PC-3 (cell line): ENCODE results near the gene SH3D21. TPM values are rescaled to one million over a fixed set of nuclear protein-coding genes. Genes with fewer than 3 reads are reported as not detected.

Source experiments
- ATAC-seq: fragments of 200-7000 bp; cut with Tn5 transposase; 2 replicates; pipeline ENCODE4 v1.9.1; 2020; ENCODE audit warnings: mild to moderate bottlenecking, moderate library complexity
- BruUV-seq: library from RNA; stranded (reverse); fragments of 400-500 nt; replicated peaks from 2 replicates; lab custom pipeline; 2021; lab: Mats Ljungman, UMichigan
- CTCF ChIA-PET: fragments of 300-600 bp; sonication (Branson Sonifier 250); formaldehyde crosslinking; loops from one replicate; lab custom pipeline; 2022; ENCODE audit warnings: antibody characterized with exemption; lab: Charles Lee
- POLR2A ChIA-PET: fragments of 300-600 bp; sonication (Branson Sonifier 250); formaldehyde crosslinking; loops from one replicate; lab custom pipeline; 2022; ENCODE audit warnings: antibody characterized with exemption; ENCODE audit not compliant: unreplicated experiment; lab: Charles Lee
- DNase-seq: peaks from one replicate; pipeline ENCODE4 v3.0.0-alpha.2; 2015
- H2AFZ ChIP-seq: fragments of 300-600 bp; sonication (generic); 2 replicates; pipeline ENCODE4 v1.6.0; 2016; ENCODE audit warnings: antibody characterized with exemption, low read length
- H3F3A ChIP-seq: fragments of 300-600 bp; sonication (generic); one replicate; pipeline ENCODE4 v1.6.0; 2017; ENCODE audit warnings: antibody characterized with exemption, low read length, control low read depth, mild to moderate bottlenecking; ENCODE audit not compliant: unreplicated experiment
- H3K27ac ChIP-seq: fragments of 300-600 bp; sonication (generic); 2 replicates; pipeline ENCODE4 v1.5.1; 2016; ENCODE audit warnings: mild to moderate bottlenecking, low read length
- H3K27me3 ChIP-seq: fragments of 300-600 bp; sonication (generic); 2 replicates; pipeline ENCODE4 v1.6.1; 2016; ENCODE audit warnings: low read length, mixed read lengths
- H3K36me3 ChIP-seq: fragments of 300-600 bp; sonication (generic); 2 replicates; pipeline ENCODE4 v1.6.1; 2016; ENCODE audit warnings: low read depth, mixed run types, low read length, mixed read lengths
- H3K4me1 ChIP-seq: fragments of 300-600 bp; sonication (generic); 2 replicates; pipeline ENCODE4 v1.5.1; 2016; ENCODE audit warnings: low read length; ENCODE audit not compliant: insufficient read depth
- H3K4me2 ChIP-seq: fragments of 300-600 bp; sonication (generic); 2 replicates; pipeline ENCODE4 v1.6.0; 2016; ENCODE audit warnings: low read length
- H3K4me3 ChIP-seq: fragments of 300-600 bp; sonication (generic); 2 replicates; pipeline ENCODE4 v1.5.1; 2016; ENCODE audit warnings: mild to moderate bottlenecking, low read length, mixed read lengths
- H3K79me2 ChIP-seq: fragments of 300-600 bp; sonication (generic); 2 replicates; pipeline ENCODE4 v1.6.1; 2017; ENCODE audit warnings: low read length, mixed read lengths
- H3K9ac ChIP-seq: fragments of 300-600 bp; sonication (generic); 2 replicates; pipeline ENCODE4 v1.6.0; 2016; ENCODE audit warnings: mild to moderate bottlenecking, low read length
- H3K9me2 ChIP-seq: fragments of 300-600 bp; sonication (generic); replicated peaks from 2 replicates; pipeline ENCODE4 v1.6.1; 2016; ENCODE audit warnings: mixed run types, low read length, mixed read lengths
- H3K9me3 ChIP-seq: fragments of 300-600 bp; sonication (generic); 2 replicates; pipeline ENCODE4 v1.6.1; 2016; ENCODE audit warnings: low read length, mixed read lengths
- H4K20me1 ChIP-seq: fragments of 300-600 bp; sonication (generic); 2 replicates; pipeline ENCODE4 v1.6.1; 2016; ENCODE audit warnings: low read length, mixed read lengths
- CTCF ChIP-seq: fragments of 300-600 bp; sonication (generic); conservative IDR thresholded peaks from 2 replicates; pipeline ENCODE4 v1.5.1; 2017; ENCODE audit warnings: antibody characterized with exemption, low read depth, mild to moderate bottlenecking, low read length
- EZH2 ChIP-seq: fragments of 300-600 bp; sonication (generic); IDR thresholded peaks from one replicate; pipeline ENCODE4 v1.6.1; 2017; ENCODE audit warnings: antibody characterized with exemption, mild to moderate bottlenecking, low read length; ENCODE audit not compliant: unreplicated experiment
- EZH2phosphoT487 ChIP-seq: fragments of 300-600 bp; sonication (generic); IDR thresholded peaks from 2 replicates; pipeline ENCODE4 v1.6.1; 2018; ENCODE audit warnings: mild to moderate bottlenecking, antibody characterized with exemption, low read length, borderline replicate concordance
- intact Hi-C: fragments of 100-400 bp; cut with micrococcal nuclease; formaldehyde crosslinking; loops from 2 replicates; pipeline ENCODE4 v1.9.0; 2023
- total RNA-seq: library from RNA; depleted of rRNA; stranded (reverse); fragments of >200 nt; gene quantifications from 2 replicates; pipeline ENCODE4 v1.2.3, GENCODE V29; 2014

Gene SH3D21
- total RNA-seq, 1 experiment from 2014 or later: 11.3 TPM

- DNase-seq: no peak
- ATAC-seq: no peak
- Histone ChIP-seq H3K9me2 (no peaks in the 10 kb centered on the region), H4K20me1 (no peaks in the 10 kb centered on the region), H3K4me1 (peaks cover 13% of the 10 kb centered on the region; the same call in 1 of the 2 replicates), H3K9ac (no peak overlapping the region), H3K79me2 (no peaks in the 10 kb centered on the region), H3K4me2 (no peak overlapping the region), H3K4me3 (no peak overlapping the region), H3F3A (no peaks in the 10 kb centered on the region), H2AFZ (no peak overlapping the region), H3K36me3 (no peaks in the 10 kb centered on the region), H3K27ac (no peak overlapping the region), H3K9me3 (no peaks in the 10 kb centered on the region), H3K27me3 (no peaks in the 10 kb centered on the region)
- no TSS peak for BruUV-seq
- ChIA-PET POLR2A (no interaction called here), CTCF (no interaction called here)
- TF ChIP-seq CTCF: no peak
- no peak for TF ChIP-seq EZH2
- no peak for TF ChIP-seq EZH2phosphoT487
- intact Hi-C loops: no loop called here
These were observed 24.8 kb downstream of the SH3D21 start for GRCh38 chr1:36330940-36331339.

- Histone ChIP-seq H3K9me2 (no peaks in the 10 kb centered on the region), H3F3A (no peaks in the 10 kb centered on the region), H3K27me3 (no peaks in the 10 kb centered on the region), H3K36me3 (peaks cover 4% of the 10 kb centered on the region; the same call in 1 of the 2 replicates), H2AFZ (no peak overlapping the region), H3K27ac (no peak overlapping the region), H3K9ac (no peak overlapping the region), H3K9me3 (no peaks in the 10 kb centered on the region), H3K4me2 (no peak overlapping the region), H3K79me2 (no peaks in the 10 kb centered on the region), H3K4me3 (no peak overlapping the region), H3K4me1 (0 out of 2 replicates have a peak, but pooled peaks cover 3% of the 10 kb centered on the region), H4K20me1 (no peaks in the 10 kb centered on the region)
- no TSS peak for BruUV-seq
- no peak for DNase-seq
- ChIA-PET CTCF (no interaction called here), POLR2A (no interaction called here)
- intact Hi-C loops: no loop called here
- ATAC-seq: no peak
- TF ChIP-seq EZH2phosphoT487 (no peak), CTCF (no peak), EZH2 (no peak)
These were observed 31.7 kb downstream of the SH3D21 start for GRCh38 chr1:36337830-36338229.

- Histone ChIP-seq H3F3A (no peaks in the 10 kb centered on the region), H3K4me3 (no peak overlapping the region), H3K79me2 (no peaks in the 10 kb centered on the region), H4K20me1 (no peaks in the 10 kb centered on the region), H3K27me3 (no peaks in the 10 kb centered on the region), H3K4me2 (no peak overlapping the region), H3K36me3 (peaks cover 12% of the 10 kb centered on the region; the same call in 1 of the 2 replicates), H3K4me1 (peaks cover 15% of the 10 kb centered on the region), H3K9me3 (no peaks in the 10 kb centered on the region), H2AFZ (no peak overlapping the region), H3K9ac (no peak overlapping the region), H3K9me2 (no peaks in the 10 kb centered on the region), H3K27ac (no peak overlapping the region)
- ChIA-PET CTCF (no interaction called here), POLR2A (no interaction called here)
- no peak for DNase-seq
- no TSS peak for BruUV-seq
- no peak for ATAC-seq
- intact Hi-C loops: no loop called here
- no peak for TF ChIP-seq CTCF
These were observed 33.0 kb downstream of the SH3D21 start for GRCh38 chr1:36339215-36339614.
